GM12874 (cell line): ENCODE measurements around the gene MAPKAPK3.

Experiments
- TF ChIP-seq, protein P1 (sequence below): IDR thresholded peaks from 2 replicates; pipeline ENCODE4 v1.5.1; 2011; ENCODE audit warnings: low read depth, mild to moderate bottlenecking, control low read depth, low read length, moderate library complexity; ENCODE audit not compliant: insufficient read depth

Gene MAPKAPK3

DNA sequence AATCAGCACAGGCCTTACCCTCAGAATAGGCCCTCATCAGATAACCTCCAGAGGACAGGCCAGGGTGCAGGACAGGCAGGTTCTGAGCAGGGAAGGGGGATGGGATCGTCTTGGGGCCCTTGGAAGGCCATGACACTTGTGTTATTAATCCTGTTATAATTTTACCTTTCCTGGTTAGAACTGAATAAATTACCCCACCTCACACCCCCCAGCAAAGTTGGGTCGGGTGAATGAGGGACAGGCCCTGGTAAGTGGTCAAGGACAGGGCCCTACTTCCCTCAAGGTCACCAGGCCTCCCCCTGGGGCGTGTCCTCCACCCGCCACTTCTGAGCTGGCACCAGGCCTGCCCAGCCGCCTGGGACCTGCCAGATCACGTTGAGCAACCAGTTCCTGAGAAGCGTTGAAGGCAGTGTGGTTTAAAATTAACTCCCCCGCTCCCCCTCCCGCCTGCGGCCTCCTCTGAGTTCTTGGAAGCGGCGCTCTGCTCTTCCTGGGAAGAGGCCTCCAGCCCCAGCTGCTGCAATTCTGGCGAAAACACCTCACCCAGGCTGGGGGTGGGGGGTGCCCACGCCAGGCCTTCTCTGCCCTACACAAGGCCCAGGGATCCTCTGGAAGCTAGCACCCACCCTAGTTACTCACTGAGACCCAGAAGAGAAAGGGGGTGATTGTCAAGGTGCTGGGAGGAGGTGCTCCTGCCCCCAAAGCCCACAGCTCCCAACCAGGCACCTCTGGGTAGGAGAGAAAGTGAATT is 15.9 kb upstream of the MAPKAPK3 start:
- TF ChIP-seq, protein P1, sequence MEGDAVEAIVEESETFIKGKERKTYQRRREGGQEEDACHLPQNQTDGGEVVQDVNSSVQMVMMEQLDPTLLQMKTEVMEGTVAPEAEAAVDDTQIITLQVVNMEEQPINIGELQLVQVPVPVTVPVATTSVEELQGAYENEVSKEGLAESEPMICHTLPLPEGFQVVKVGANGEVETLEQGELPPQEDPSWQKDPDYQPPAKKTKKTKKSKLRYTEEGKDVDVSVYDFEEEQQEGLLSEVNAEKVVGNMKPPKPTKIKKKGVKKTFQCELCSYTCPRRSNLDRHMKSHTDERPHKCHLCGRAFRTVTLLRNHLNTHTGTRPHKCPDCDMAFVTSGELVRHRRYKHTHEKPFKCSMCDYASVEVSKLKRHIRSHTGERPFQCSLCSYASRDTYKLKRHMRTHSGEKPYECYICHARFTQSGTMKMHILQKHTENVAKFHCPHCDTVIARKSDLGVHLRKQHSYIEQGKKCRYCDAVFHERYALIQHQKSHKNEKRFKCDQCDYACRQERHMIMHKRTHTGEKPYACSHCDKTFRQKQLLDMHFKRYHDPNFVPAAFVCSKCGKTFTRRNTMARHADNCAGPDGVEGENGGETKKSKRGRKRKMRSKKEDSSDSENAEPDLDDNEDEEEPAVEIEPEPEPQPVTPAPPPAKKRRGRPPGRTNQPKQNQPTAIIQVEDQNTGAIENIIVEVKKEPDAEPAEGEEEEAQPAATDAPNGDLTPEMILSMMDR: no peak

GRCh38 chr3:50602595-50603191 is 14.3 kb upstream of the MAPKAPK3 start:
- TF ChIP-seq, protein P1: no peak

DNA sequence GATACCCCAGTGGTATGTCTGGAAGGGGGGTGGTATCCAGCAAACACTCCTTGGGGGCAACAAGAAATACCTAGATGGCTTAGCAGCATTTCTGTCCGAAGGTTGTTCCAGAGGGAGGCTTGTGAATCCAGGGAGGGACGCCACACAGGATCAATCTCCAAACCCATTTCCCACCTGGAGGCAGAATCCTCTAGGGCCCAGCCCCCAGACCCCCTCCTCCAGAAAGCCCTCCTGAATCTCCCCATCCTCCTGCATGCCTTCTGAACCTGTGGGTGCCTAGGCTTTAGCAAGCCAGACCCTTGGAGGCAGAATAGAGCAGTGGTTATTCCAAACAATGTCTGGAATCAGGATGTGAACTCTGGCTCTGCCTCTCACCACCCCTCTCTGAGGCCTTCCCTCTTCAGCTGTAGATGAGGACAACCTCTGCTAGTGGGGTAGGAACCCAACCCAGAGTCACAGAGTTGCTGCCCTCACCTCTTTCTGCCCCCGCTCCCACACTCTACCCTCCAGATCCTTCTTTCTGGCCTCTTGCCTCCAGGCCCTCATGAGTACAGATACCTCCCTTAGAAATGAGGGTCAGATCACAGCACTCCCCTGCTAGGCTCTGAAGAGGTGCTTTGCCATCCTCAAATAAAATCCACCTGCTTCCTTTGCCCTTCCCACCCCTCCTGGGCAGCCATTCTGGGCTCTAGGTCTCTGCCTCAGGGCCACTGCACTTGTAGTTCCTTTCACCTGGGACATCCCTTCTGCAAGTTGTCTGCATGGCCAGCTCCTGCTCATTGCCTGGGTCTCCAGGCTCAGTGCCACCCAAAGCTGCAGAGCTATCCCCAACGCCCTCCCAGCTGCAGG is 13.5 kb upstream of the MAPKAPK3 start:
- TF ChIP-seq, protein P1: no peak

DNA sequence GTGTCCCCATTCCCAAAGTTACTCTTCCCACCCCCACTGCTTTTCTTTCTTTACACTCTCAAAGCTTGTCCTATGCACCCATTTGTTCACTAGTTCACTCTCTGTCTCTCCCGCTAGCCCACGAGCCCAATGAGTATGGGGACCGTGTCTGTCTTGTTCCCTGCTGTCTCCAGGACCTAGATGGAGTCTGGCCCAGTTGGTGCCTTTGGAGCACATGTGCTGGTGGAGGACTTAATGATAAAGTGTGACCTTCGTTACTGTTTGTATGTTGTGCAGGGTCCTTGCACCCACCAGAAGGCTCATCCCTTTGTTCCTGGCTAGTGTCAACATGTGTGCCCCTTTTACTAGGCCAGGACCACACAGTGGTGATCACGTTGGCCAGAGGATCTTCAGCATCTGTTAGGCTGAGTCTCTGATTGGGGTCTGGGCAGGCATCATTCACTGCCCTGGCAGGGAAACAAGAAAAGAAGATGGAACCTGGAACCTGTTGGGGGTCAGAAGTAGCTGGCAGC is 12.8 kb upstream of the MAPKAPK3 start:
- TF ChIP-seq, protein P1: no peak

DNA sequence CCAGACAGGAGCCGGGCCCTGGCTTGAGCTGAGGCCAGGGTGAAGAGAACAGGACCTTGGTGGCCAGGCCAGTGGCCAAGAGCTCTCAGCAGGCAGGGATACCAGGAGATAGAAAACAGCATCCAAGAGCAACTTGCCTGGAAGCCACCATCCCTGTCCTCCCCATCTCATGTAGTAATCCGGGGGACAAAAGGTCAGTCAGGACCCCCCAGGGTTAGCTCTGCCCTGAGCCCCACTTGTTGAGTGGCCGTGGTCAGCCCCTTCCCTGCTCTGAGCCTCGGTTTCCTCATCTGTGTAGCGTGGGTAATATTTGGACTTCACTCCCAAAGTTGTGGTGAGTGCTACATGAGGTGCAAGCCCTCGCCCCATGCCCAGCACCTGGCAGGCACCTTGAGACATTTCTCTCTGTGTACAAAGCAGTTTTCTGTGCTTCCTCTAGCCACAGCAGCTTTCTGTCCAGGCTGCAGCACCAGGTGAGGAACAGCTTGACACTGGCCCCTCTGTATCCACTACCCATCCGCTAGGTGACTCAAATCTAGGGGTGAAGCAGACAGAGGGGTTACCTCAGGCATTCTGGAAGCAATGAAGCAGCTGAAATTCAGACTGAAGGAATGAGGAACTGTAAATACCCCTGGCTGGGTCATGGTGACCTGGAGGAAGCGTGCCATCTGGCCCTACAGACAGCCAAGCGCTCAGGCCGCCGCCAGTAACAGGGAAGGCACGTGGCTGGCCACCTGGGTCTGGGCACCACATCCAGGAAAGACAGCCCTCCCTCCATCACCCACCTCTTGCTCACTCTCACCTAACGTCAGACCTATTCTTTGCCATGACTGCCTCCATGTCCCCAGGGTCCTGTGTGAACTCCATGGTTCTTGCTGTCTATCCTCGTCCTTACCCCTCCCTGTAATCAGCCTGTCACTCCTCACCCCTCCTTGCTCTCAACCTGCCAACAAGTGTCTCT is 12.0 kb upstream of the MAPKAPK3 start:
- TF ChIP-seq, protein P1: no peak

DNA sequence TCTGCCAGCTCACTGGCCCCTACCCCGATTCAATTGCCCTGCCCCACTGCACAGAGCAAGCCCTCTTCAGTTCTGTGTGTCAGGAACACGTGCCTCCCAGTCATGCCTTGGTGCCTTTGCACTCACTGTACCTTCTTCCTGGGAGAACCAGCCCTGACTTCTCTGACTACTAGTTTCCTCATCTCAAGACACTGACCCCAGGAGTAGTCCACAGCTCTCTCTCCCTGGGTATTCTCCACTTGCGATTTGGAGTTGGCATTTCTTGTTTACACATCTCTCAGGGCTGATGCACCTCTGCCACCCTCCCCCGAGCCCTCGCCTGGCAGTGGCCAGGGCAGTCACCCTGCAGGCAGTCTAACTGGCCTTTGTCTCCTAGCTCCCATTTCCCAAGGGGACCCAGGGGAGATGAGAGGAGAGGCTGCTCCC is 11.0 kb upstream of the MAPKAPK3 start:
- TF ChIP-seq, protein P1: no peak
